Upper lobe of left lung (tissue), 6 donors: ENCODE data around the gene RILPL2. TPM values are rescaled to one million over a fixed set of nuclear protein-coding genes. Genes with fewer than 3 reads are reported as not detected.

Experiments
- ATAC-seq, 2 donors: fragments of 200-7000 bp; cut with Tn5 transposase; one replicate each; pipeline ENCODE4 v1.9.1; 2022; ENCODE audit warnings: mild to moderate bottlenecking in 2 of 2, moderate library complexity in 2 of 2; ENCODE audit not compliant: low FRiP score in 2 of 2
- DNase-seq, 2 donors: peaks; one replicate each; pipeline ENCODE4 v3.0.0-alpha.2; 2019 to 2020
- H3K27ac ChIP-seq, 4 donors: fragments of 200-600 bp; sonication (generic); one replicate each; pipeline ENCODE4 v1.5.1; 2016 to 2019
- H3K27me3 ChIP-seq, 4 donors: fragments of 200-600 bp; sonication (generic); one replicate each; pipeline ENCODE4 v1.5.1; 2017 to 2019
- H3K36me3 ChIP-seq, 4 donors: fragments of 200-600 bp; sonication (generic); one replicate each; pipeline ENCODE4 v1.5.1; 2016 to 2019
- H3K4me1 ChIP-seq, 4 donors: fragments of 200-600 bp; sonication (generic); one replicate each; pipeline ENCODE4 v1.5.1; 2018 to 2019
- H3K4me3 ChIP-seq, 4 donors: fragments of 200-600 bp; sonication (generic); one replicate each; pipeline ENCODE4 v1.5.1; 2017 to 2019; ENCODE audit warnings: mild to moderate bottlenecking in 2 of 4, moderate library complexity in 1 of 4
- H3K9me3 ChIP-seq, 4 donors: fragments of 200-600 bp; sonication (generic); one replicate each; pipeline ENCODE4 v1.5.1; 2018 to 2019
- CTCF ChIP-seq, 6 experiments: fragments of 450-650 bp in 4 of 6; fragments of 200-600 bp in 2 of 6; sonication (generic) in 2 of 6; IDR thresholded peaks; one replicate each; pipeline ENCODE4 v1.5.1; 2016 to 2019; ENCODE audit warnings: antibody characterized with exemption in 6 of 6
- EP300 ChIP-seq, 4 donors: sonication (generic); formaldehyde crosslinking; IDR thresholded peaks; one replicate each; pipeline ENCODE4 v1.5.1; 2017; ENCODE audit warnings: antibody characterized with exemption in 4 of 4, control low read depth in 2 of 4
- POLR2A ChIP-seq, 4 donors: fragments of 450-650 bp; IDR thresholded peaks; one replicate each; pipeline ENCODE4 v1.5.1; 2016 to 2017; ENCODE audit warnings: antibody characterized with exemption in 4 of 4, mild to moderate bottlenecking in 2 of 4
- POLR2AphosphoS5 ChIP-seq, 2 donors: sonication (generic); formaldehyde crosslinking; IDR thresholded peaks; one replicate each; pipeline ENCODE4 v1.5.1; 2017; ENCODE audit warnings: antibody characterized with exemption in 2 of 2
- WGBS, 2 donors: methylation state at CpG; one replicate each; pipeline ENCODE4 v1.1.5; 2017 to 2018; 5-methylcytosine and 5-hydroxymethylcytosine counted together
- total RNA-seq, 6 donors: library from RNA; depleted of rRNA in 4 of 6; stranded (reverse); fragments of >200 nt in 4 of 6; gene quantifications; one replicate each; pipeline versions ENCODE4 v1.1.0 to v1.2.1, GENCODE V29; 2016 to 2021
- donor health status: DM: no; HTN: no; CAD: no; lungs with moderate emphysema.
- donor health status: DM: no; HTN: yes; CAD: no; lungs with severe emphysema.

The RILPL2 gene
- total RNA-seq, 6 donors from 2014 or later, result 12.5 to 29.9 (median 14.6) TPM

- ATAC-seq, result no peak
Observed at GRCh38 chr12:123404581-123404980, 31.9 kb downstream of the RILPL2 start.

GRCh38 chr12:123401753-123402683, 34.5 kb downstream of the RILPL2 start:
- ATAC-seq, result no peak
- DNase-seq, result peak in 1 of 2 donors; percentile 80
- Histone ChIP-seq H3K27me3 (no peaks in the 10 kb centered on the region), H3K4me3 (no peak overlapping the region), H3K4me1 (peaks cover 11 to 19% (median 12%) of the 10 kb centered on the region in 4 donors), H3K9me3 (no peaks in the 10 kb centered on the region), H3K27ac (peak overlapping the region in 2 of 4 donors; percentile 1 to 36), H3K36me3 (peaks cover 38 to 82% (median 69%) of the 10 kb centered on the region in 4 donors)
- TF ChIP-seq EP300 (IDR thresholded peaks at IDR 0.05) (no peak), POLR2A (IDR thresholded peaks at IDR 0.05) (no peak), POLR2AphosphoS5 (IDR thresholded peaks at IDR 0.05) (no peak), CTCF (IDR thresholded peaks at IDR 0.05) (no peak)
- 79 to 82% methylated on average over 15 of the region's 15 CpGs for WGBS, 2 donors

More at GRCh38 chr12:123404581-123404980, 31.9 kb downstream of the RILPL2 start:
- Histone ChIP-seq H3K27ac (no peak overlapping the region), H3K27me3 (no peaks in the 10 kb centered on the region), H3K9me3 (no peaks in the 10 kb centered on the region), H3K4me1 (peaks cover 0 to 6% (median 0%) of the 10 kb centered on the region in 4 donors), H3K4me3 (no peak overlapping the region), H3K36me3 (peaks cover 31 to 76% (median 60%) of the 10 kb centered on the region in 4 donors)
- TF ChIP-seq EP300 (IDR thresholded peaks at IDR 0.05), result no peak
- no peak for TF ChIP-seq POLR2AphosphoS5 (IDR thresholded peaks at IDR 0.05)
- TF ChIP-seq POLR2A (IDR thresholded peaks at IDR 0.05), result no peak
- no peak for TF ChIP-seq CTCF (IDR thresholded peaks at IDR 0.05)
- WGBS, 2 donors, result 90 to 97% methylated on average over 9 of the region's 9 CpGs
- DNase-seq, result no peak

GRCh38 chr12:123399255-123399617, 37.2 kb downstream of the RILPL2 start:
- no peak overlapping the region for H3K4me3 ChIP-seq
- DNase-seq (no peak), ATAC-seq (no peak)
- peak overlapping the region; percentile 8 to 75 (median 32) for H3K27ac ChIP-seq
- H3K9me3 ChIP-seq, result no peaks in the 10 kb centered on the region
- TF ChIP-seq CTCF (IDR thresholded peaks at IDR 0.05) (no peak), POLR2AphosphoS5 (IDR thresholded peaks at IDR 0.05) (no peak), POLR2A (IDR thresholded peaks at IDR 0.05) (no peak), EP300 (IDR thresholded peaks at IDR 0.05) (no peak)
- peaks cover 40 to 82% (median 71%) of the 10 kb centered on the region in 4 donors for H3K36me3 ChIP-seq
- no peaks in the 10 kb centered on the region for H3K27me3 ChIP-seq
- peaks cover 11 to 26% (median 12%) of the 10 kb centered on the region in 4 donors for H3K4me1 ChIP-seq
- WGBS, 2 donors, result 69 to 83% methylated on average over 6 of the region's 6 CpGs

- peaks cover 35 to 82% (median 66%) of the 10 kb centered on the region in 4 donors for H3K36me3 ChIP-seq
- 68 to 85% methylated on average over 7 to 13 of the region's 14 CpGs for WGBS, 2 donors
- H3K4me1 ChIP-seq, result peaks cover 11 to 30% (median 12%) of the 10 kb centered on the region in 4 donors
- peak; percentile 44 to 82 for ATAC-seq
- peak in 1 of 2 donors; percentile 74 for DNase-seq
- H3K27me3 ChIP-seq, result no peaks in the 10 kb centered on the region
- peak overlapping the region; percentile 8 to 75 (median 32) for H3K27ac ChIP-seq
- TF ChIP-seq CTCF (IDR thresholded peaks at IDR 0.05), result no peak
- no peak for TF ChIP-seq POLR2A (IDR thresholded peaks at IDR 0.05)
- no peak for TF ChIP-seq EP300 (IDR thresholded peaks at IDR 0.05)
- no peak for TF ChIP-seq POLR2AphosphoS5 (IDR thresholded peaks at IDR 0.05)
- H3K9me3 ChIP-seq, result no peaks in the 10 kb centered on the region
- no peak overlapping the region for H3K4me3 ChIP-seq
Observed at GRCh38 chr12:123398550-123399254, 37.8 kb downstream of the RILPL2 start.
